ENCODE data around the gene SNAI1. TPM values are rescaled to one million over a fixed set of nuclear protein-coding genes. Genes with fewer than 3 reads are reported as not detected.

The SNAI1 gene
- total RNA-seq, 1 experiment from 2014 or later: 0.90 TPM

- Mint-ChIP-seq H3K27ac (ENCODE audit: unreplicated experiment) (no peak overlapping the region), H3K27me3 (ENCODE audit: unreplicated experiment) (no peaks in the 10 kb centered on the region), H3K9me3 (ENCODE audit: low read depth, unreplicated experiment) (no peaks in the 10 kb centered on the region), H3K4me3 (ENCODE audit: low read depth, unreplicated experiment) (no peak overlapping the region), H3K4me1 (ENCODE audit: low read depth, unreplicated experiment) (peaks cover 32% of the 10 kb centered on the region), H3K36me3 (ENCODE audit: insufficient read depth, unreplicated experiment) (peaks cover 60% of the 10 kb centered on the region)
- DNase-seq: no peak
- no TSS peak for BruUV-seq (replicated peaks)
- CTCF ChIA-PET: interaction anchor here (0.7 to 1.5 kb wide), 4 partner anchors 11 to 314 kb away, joined by 3 to 7 read pairs (median 4); no protein-coding TSS in a partner anchor
- intact Hi-C loops (cut with micrococcal nuclease; ENCODE audit: unreplicated experiment): no loop called here
- TF ChIP-seq CTCF (IDR thresholded peaks at IDR 0.05; ENCODE audit: unreplicated experiment): no peak
Observed at GRCh38 chr20:49942942-49943341, 39.8 kb upstream of the SNAI1 start.

- H3K9me3 Mint-ChIP-seq (ENCODE audit: low read depth, unreplicated experiment): no peaks in the 10 kb centered on the region
- no TSS peak for BruUV-seq (replicated peaks)
- H3K27ac Mint-ChIP-seq (ENCODE audit: unreplicated experiment): no peak overlapping the region
- H3K4me3 Mint-ChIP-seq (ENCODE audit: low read depth, unreplicated experiment): no peak overlapping the region
- H3K27me3 Mint-ChIP-seq (ENCODE audit: unreplicated experiment): no peaks in the 10 kb centered on the region
- peaks cover 66% of the 10 kb centered on the region for H3K36me3 Mint-ChIP-seq (ENCODE audit: insufficient read depth, unreplicated experiment)
- CTCF ChIA-PET: interaction anchor here (0.7 kb wide), 1 partner anchor 1113 kb away, joined by 4 read pairs; no protein-coding TSS in a partner anchor
- no peak for TF ChIP-seq CTCF (IDR thresholded peaks at IDR 0.05; ENCODE audit: unreplicated experiment)
- peaks cover 28% of the 10 kb centered on the region for H3K4me1 Mint-ChIP-seq (ENCODE audit: low read depth, unreplicated experiment)
- intact Hi-C loops (cut with micrococcal nuclease; ENCODE audit: unreplicated experiment): no loop called here
- no peak for DNase-seq
Observed at GRCh38 chr20:49945306-49945700, 37.5 kb upstream of the SNAI1 start.

- no peak overlapping the region for H3K27ac Mint-ChIP-seq (ENCODE audit: unreplicated experiment)
- intact Hi-C loops (cut with micrococcal nuclease; ENCODE audit: unreplicated experiment): no loop called here
- no TSS peak for BruUV-seq (replicated peaks)
- CTCF ChIA-PET: no interaction called here
- H3K9me3 Mint-ChIP-seq (ENCODE audit: low read depth, unreplicated experiment): no peaks in the 10 kb centered on the region
- no peak for TF ChIP-seq CTCF (IDR thresholded peaks at IDR 0.05; ENCODE audit: unreplicated experiment)
- no peaks in the 10 kb centered on the region for H3K27me3 Mint-ChIP-seq (ENCODE audit: unreplicated experiment)
- no peak overlapping the region for H3K4me3 Mint-ChIP-seq (ENCODE audit: low read depth, unreplicated experiment)
- peaks cover 27% of the 10 kb centered on the region for H3K4me1 Mint-ChIP-seq (ENCODE audit: low read depth, unreplicated experiment)
- no peak for DNase-seq
- peaks cover 70% of the 10 kb centered on the region for H3K36me3 Mint-ChIP-seq (ENCODE audit: insufficient read depth, unreplicated experiment)
Observed at GRCh38 chr20:49945701-49946477, 36.9 kb upstream of the SNAI1 start.

GRCh38 chr20:49948178-49948577 lies 34.6 kb upstream of the SNAI1 start:
- no peak for DNase-seq
- CTCF ChIA-PET: interaction anchor here (0.6 kb wide), 1 partner anchor 97 kb away, joined by 3 read pairs; no protein-coding TSS in a partner anchor
- Mint-ChIP-seq H3K9me3 (ENCODE audit: low read depth, unreplicated experiment) (no peaks in the 10 kb centered on the region), H3K4me1 (ENCODE audit: low read depth, unreplicated experiment) (peaks cover 17% of the 10 kb centered on the region), H3K27ac (ENCODE audit: unreplicated experiment) (no peak overlapping the region), H3K36me3 (ENCODE audit: insufficient read depth, unreplicated experiment) (peaks cover 78% of the 10 kb centered on the region), H3K27me3 (ENCODE audit: unreplicated experiment) (no peaks in the 10 kb centered on the region), H3K4me3 (ENCODE audit: low read depth, unreplicated experiment) (no peak overlapping the region)
- BruUV-seq (replicated peaks): no TSS peak
- intact Hi-C loops (cut with micrococcal nuclease; ENCODE audit: unreplicated experiment): no loop called here
- TF ChIP-seq CTCF (IDR thresholded peaks at IDR 0.05; ENCODE audit: unreplicated experiment): no peak

Data from Calu3 (cell line).